ENCODE measurements around the gene MAK. TPM values are rescaled to one million over a fixed set of nuclear protein-coding genes. Genes with fewer than 3 reads are reported as not detected.

MAK gene
- total RNA-seq, 2 experiments from 2014 or later = 0.10 TPM; not detected in 1

DNA sequence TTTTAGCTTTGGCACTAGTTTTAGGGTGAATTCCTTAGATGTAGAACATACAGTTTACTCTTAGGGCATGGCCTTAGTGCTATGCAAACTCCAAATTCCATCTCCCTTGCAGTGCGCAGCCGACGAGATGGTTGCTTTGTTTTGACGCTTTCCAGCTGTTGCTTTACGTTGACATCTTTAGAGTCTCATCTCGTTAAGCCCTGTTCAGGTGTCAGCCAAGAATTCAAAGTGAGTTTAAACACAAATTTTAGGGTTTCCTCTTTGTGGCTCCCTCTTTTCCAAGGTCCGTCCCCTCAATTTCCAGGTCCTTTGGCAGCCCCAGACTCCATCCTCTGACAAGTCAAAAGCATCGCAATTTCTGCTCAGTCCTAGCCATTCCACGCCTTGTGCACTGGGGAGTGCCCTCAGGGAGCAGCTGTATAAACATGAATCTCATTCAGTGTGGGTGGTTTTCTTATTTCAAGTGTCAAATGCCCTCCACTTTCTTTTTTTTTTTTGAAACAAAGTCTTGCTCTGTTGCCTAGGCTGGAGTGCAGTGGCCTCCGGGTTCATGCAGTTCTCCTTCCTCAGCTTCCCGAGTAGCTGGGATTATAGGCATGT is 14.1 kb upstream of the MAK start:
- intact Hi-C loops (cut with micrococcal nuclease; ENCODE audit: unreplicated experiment) = no loop called here
- no peak overlapping the region for H3K27ac ChIP-seq (ENCODE audit: low read depth, low read length, poor library complexity, severe bottlenecking)
- no peak for DNase-seq (ENCODE audit: low spot score)
- H3K9me2 ChIP-seq (ENCODE audit: insufficient read depth, low read length) = no peaks in the 10 kb centered on the region
- peaks cover 5% of the 10 kb centered on the region for H3K4me1 ChIP-seq (ENCODE audit: insufficient read depth, low read length, poor library complexity, severe bottlenecking)
- CTCF ChIA-PET (ENCODE audit: unreplicated experiment) = no interaction called here
- H3K4me3 ChIP-seq (ENCODE audit: low read depth, low read length, poor library complexity, severe bottlenecking) = no peak overlapping the region
- no TSS peak for BruUV-seq (replicated peaks)
- no peaks in the 10 kb centered on the region for H4K20me1 ChIP-seq (ENCODE audit: insufficient read depth, low read length)
- no peaks in the 10 kb centered on the region for H3K79me2 ChIP-seq (ENCODE audit: insufficient read depth, low read depth, low read length)
- H3K4me2 ChIP-seq (ENCODE audit: low read length) = no peak overlapping the region
- no peaks in the 10 kb centered on the region for H3K36me3 ChIP-seq (ENCODE audit: insufficient read depth, low read length)
- H2AFZ ChIP-seq (ENCODE audit: low read length) = no peak overlapping the region
- POLR2A ChIA-PET = interaction anchor here (0.5 to 1.2 kb wide), 3 partner anchors 35 to 743 kb away, joined by 3 read pairs; partner anchors contain the start of gene SYCP2L
- no peak for TF ChIP-seq EZH2phosphoT487 (IDR thresholded peaks at IDR 0.05; ENCODE audit: borderline replicate concordance, low read depth, low read length)
- TF ChIP-seq, protein P1, sequence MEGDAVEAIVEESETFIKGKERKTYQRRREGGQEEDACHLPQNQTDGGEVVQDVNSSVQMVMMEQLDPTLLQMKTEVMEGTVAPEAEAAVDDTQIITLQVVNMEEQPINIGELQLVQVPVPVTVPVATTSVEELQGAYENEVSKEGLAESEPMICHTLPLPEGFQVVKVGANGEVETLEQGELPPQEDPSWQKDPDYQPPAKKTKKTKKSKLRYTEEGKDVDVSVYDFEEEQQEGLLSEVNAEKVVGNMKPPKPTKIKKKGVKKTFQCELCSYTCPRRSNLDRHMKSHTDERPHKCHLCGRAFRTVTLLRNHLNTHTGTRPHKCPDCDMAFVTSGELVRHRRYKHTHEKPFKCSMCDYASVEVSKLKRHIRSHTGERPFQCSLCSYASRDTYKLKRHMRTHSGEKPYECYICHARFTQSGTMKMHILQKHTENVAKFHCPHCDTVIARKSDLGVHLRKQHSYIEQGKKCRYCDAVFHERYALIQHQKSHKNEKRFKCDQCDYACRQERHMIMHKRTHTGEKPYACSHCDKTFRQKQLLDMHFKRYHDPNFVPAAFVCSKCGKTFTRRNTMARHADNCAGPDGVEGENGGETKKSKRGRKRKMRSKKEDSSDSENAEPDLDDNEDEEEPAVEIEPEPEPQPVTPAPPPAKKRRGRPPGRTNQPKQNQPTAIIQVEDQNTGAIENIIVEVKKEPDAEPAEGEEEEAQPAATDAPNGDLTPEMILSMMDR (conservative IDR thresholded peaks at IDR 0.05; ENCODE audit: low read length) = no peak
- 0 out of 2 replicates have a peak, but pooled peaks cover 10% of the 10 kb centered on the region for H3K9me3 ChIP-seq (ENCODE audit: low read length)

DNA sequence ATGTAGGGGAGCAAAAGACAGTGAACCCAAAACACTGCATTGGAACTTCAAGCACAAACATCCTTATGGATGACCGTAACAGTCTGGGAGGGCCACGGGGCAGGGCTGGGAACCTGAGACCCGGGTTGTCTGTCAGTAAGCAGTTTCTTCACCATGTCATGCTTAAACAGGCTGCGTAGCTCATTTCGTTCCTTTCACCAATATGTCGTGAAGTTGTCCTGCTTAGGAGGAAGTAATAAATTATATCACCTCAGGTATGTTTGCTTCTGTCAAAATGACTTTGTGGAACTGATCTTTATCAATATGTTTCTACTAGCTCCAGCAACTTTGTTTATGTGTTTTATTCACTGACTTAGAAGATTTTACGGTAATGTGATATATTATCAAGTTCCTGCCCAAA is 12.4 kb upstream of the MAK start:
- Histone ChIP-seq H3K36me3 (ENCODE audit: insufficient read depth, low read length) (no peaks in the 10 kb centered on the region), H3K9me3 (ENCODE audit: low read length) (0 out of 2 replicates have a peak, but pooled peaks cover 10% of the 10 kb centered on the region), H3K4me3 (ENCODE audit: low read depth, low read length, poor library complexity, severe bottlenecking) (no peak overlapping the region), H3K4me1 (ENCODE audit: insufficient read depth, low read length, poor library complexity, severe bottlenecking) (peaks cover 5% of the 10 kb centered on the region), H4K20me1 (ENCODE audit: insufficient read depth, low read length) (no peaks in the 10 kb centered on the region), H2AFZ (ENCODE audit: low read length) (no peak overlapping the region), H3K27ac (ENCODE audit: low read depth, low read length, poor library complexity, severe bottlenecking) (no peak overlapping the region), H3K79me2 (ENCODE audit: insufficient read depth, low read depth, low read length) (no peaks in the 10 kb centered on the region), H3K4me2 (ENCODE audit: low read length) (no peak overlapping the region), H3K9me2 (ENCODE audit: insufficient read depth, low read length) (no peaks in the 10 kb centered on the region)
- BruUV-seq (replicated peaks) = no TSS peak
- ChIA-PET CTCF (ENCODE audit: unreplicated experiment) (no interaction called here), POLR2A (no interaction called here)
- intact Hi-C loops (cut with micrococcal nuclease; ENCODE audit: unreplicated experiment) = no loop called here
- TF ChIP-seq, protein P1 (conservative IDR thresholded peaks at IDR 0.05; ENCODE audit: low read length) = no peak
- no peak for TF ChIP-seq EZH2phosphoT487 (IDR thresholded peaks at IDR 0.05; ENCODE audit: borderline replicate concordance, low read depth, low read length)
- DNase-seq (ENCODE audit: low spot score) = no peak

DNA sequence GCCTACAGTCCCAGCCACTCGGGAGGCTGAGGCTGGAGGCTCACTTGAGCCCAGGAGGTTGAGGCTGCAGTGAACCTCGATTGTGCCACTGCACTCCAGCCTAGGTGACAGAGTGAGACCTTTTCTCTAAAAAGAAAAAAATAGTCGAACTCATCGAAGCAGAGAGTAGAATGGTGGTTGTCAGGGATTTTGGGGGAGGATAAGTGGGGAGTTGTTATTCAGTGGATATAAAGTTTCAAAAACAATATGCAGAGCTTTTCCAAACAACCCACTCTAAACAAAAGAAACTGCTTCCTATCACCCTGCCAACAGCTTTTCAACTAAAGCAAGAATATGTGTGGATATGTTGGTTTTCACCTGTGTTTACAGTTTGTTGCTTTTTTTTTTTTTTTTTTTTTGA is 11.6 kb upstream of the MAK start:
- ChIA-PET POLR2A (interaction anchor here (0.7 kb wide), 2 partner anchors 41 to 206 kb away, joined by 3 read pairs; no protein-coding TSS in a partner anchor), CTCF (ENCODE audit: unreplicated experiment) (no interaction called here)

More for the DNA sequence above, 11.6 kb upstream of the MAK start:
- TF ChIP-seq, protein P1 (conservative IDR thresholded peaks at IDR 0.05; ENCODE audit: low read length) = no peak
- TF ChIP-seq EZH2phosphoT487 (IDR thresholded peaks at IDR 0.05; ENCODE audit: borderline replicate concordance, low read depth, low read length) = no peak
- BruUV-seq (replicated peaks) = no TSS peak
- intact Hi-C loops (cut with micrococcal nuclease; ENCODE audit: unreplicated experiment) = no loop called here
- Histone ChIP-seq H3K79me2 (ENCODE audit: insufficient read depth, low read depth, low read length) (no peaks in the 10 kb centered on the region), H3K36me3 (ENCODE audit: insufficient read depth, low read length) (no peaks in the 10 kb centered on the region), H3K4me3 (ENCODE audit: low read depth, low read length, poor library complexity, severe bottlenecking) (no peak overlapping the region), H3K4me2 (ENCODE audit: low read length) (no peak overlapping the region), H3K27ac (ENCODE audit: low read depth, low read length, poor library complexity, severe bottlenecking) (no peak overlapping the region), H3K4me1 (ENCODE audit: insufficient read depth, low read length, poor library complexity, severe bottlenecking) (peaks cover under 1% of the 10 kb centered on the region), H2AFZ (ENCODE audit: low read length) (no peak overlapping the region), H3K9me3 (ENCODE audit: low read length) (0 out of 2 replicates have a peak, but pooled peaks cover 7% of the 10 kb centered on the region), H4K20me1 (ENCODE audit: insufficient read depth, low read length) (no peaks in the 10 kb centered on the region), H3K9me2 (ENCODE audit: insufficient read depth, low read length) (no peaks in the 10 kb centered on the region)
- DNase-seq (ENCODE audit: low spot score) = no peak

Measured in OCI-LY7 (cell line).